BE2C (cell line): ENCODE measurements around the gene XXYLT1.

ENCODE experiments used
- DNase-seq: peaks from one replicate; pipeline ENCODE4 v3.0.0-alpha.2; 2020
- H3K27me3 ChIP-seq: fragments of 250-450 bp; sonication (Bioruptor Pico); 2 replicates; pipeline ENCODE4 v1.5.1; 2020; ENCODE audit warnings: mild to moderate bottlenecking
- H3K36me3 ChIP-seq: fragments of 250-450 bp; sonication (Bioruptor Pico); 2 replicates; pipeline ENCODE4 v1.5.1; 2020; ENCODE audit warnings: mild to moderate bottlenecking
- H3K4me1 ChIP-seq: fragments of 250-450 bp; sonication (Bioruptor Pico); 2 replicates; pipeline ENCODE4 v1.5.1; 2020
- H3K4me3 ChIP-seq: 2 replicates; pipeline ENCODE4 v1.5.1; 2011; ENCODE audit warnings: low read depth, low read length
- H3K9me3 ChIP-seq: fragments of 250-450 bp; sonication (Bioruptor Pico); 2 replicates; pipeline ENCODE4 v1.5.1; 2020
- TF ChIP-seq, protein P1 (sequence below): IDR thresholded peaks from 2 replicates; pipeline ENCODE4 v1.5.1; 2012; ENCODE audit warnings: mild to moderate bottlenecking, low read depth, low read length

XXYLT1 gene

DNA sequence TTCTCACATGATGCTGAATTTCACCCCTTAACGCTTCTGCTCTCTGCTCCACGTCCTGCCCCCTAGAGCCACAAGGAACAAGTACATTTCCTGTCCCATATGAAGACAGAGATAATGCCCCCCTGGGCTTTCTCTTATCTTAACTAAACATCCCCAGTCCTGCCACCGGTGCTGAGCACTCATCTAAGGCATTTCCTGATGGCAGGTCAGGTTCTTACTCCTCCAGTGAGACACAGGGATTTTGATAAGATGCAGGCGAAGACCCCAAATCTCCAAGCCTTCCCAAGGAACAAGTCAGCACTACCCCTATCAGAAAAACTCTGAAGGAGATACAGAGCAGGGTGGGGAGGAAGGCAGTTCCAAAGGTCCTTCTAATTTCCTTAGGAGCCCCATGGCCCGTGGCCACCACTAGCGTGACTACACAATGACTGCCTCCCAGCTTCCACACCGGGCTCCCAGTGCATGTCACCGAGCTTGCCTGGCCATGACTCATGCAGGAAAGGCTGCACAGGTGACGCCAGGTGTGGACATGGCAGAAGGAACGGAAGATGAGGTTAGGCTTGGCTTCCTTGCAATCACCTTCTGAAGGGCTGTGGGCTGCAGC is 152.9 kb downstream of the XXYLT1 start:
- peaks cover under 1% of the 10 kb centered on the region for H3K4me1 ChIP-seq
- H3K27me3 ChIP-seq, result no peaks in the 10 kb centered on the region
- no peak overlapping the region for H3K4me3 ChIP-seq
- no peaks in the 10 kb centered on the region for H3K36me3 ChIP-seq
- no peak for DNase-seq
- TF ChIP-seq, protein P1, sequence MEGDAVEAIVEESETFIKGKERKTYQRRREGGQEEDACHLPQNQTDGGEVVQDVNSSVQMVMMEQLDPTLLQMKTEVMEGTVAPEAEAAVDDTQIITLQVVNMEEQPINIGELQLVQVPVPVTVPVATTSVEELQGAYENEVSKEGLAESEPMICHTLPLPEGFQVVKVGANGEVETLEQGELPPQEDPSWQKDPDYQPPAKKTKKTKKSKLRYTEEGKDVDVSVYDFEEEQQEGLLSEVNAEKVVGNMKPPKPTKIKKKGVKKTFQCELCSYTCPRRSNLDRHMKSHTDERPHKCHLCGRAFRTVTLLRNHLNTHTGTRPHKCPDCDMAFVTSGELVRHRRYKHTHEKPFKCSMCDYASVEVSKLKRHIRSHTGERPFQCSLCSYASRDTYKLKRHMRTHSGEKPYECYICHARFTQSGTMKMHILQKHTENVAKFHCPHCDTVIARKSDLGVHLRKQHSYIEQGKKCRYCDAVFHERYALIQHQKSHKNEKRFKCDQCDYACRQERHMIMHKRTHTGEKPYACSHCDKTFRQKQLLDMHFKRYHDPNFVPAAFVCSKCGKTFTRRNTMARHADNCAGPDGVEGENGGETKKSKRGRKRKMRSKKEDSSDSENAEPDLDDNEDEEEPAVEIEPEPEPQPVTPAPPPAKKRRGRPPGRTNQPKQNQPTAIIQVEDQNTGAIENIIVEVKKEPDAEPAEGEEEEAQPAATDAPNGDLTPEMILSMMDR, result no peak; the same call in none of the 2 replicates
- H3K9me3 ChIP-seq, result no peaks in the 10 kb centered on the region

DNA sequence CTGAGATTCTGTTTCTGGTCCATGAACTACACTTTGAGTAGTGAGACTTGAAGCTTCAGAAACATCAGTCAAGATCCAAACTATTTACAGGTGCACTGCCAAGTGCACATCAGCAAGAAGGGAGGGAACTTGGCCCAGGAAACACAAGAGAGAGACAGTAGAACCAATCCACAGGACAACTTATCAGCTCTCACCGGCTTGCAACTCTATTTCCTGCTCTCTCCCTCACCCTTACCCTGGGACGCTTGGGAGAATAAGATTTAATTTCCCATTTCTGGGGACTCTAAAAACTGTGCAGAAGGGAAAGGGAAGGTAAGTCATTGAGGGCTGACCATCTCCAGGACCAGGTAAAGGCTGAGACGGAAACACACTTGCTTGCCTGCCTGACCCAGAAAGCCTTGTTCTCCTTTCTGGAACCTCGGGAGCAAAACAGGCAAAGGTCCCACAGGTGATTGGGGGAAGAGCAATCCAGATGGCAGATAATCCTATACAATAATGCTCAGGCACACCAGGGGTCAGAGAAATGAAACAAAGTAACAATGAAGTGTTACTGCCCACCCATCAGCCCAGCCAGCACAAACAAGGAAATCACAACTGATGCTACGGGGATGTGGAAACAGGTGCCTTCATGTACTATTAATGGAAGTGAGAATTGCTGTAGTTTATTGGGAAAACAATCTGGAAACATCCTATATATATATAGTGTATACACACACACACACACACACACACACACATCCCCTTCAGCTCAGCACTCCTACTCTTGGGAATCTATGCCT is 154.4 kb downstream of the XXYLT1 start:
- H3K4me1 ChIP-seq, result no peaks in the 10 kb centered on the region; the same call in 1 of the 2 replicates
- DNase-seq, result no peak
- TF ChIP-seq, protein P1, result no peak

DNA sequence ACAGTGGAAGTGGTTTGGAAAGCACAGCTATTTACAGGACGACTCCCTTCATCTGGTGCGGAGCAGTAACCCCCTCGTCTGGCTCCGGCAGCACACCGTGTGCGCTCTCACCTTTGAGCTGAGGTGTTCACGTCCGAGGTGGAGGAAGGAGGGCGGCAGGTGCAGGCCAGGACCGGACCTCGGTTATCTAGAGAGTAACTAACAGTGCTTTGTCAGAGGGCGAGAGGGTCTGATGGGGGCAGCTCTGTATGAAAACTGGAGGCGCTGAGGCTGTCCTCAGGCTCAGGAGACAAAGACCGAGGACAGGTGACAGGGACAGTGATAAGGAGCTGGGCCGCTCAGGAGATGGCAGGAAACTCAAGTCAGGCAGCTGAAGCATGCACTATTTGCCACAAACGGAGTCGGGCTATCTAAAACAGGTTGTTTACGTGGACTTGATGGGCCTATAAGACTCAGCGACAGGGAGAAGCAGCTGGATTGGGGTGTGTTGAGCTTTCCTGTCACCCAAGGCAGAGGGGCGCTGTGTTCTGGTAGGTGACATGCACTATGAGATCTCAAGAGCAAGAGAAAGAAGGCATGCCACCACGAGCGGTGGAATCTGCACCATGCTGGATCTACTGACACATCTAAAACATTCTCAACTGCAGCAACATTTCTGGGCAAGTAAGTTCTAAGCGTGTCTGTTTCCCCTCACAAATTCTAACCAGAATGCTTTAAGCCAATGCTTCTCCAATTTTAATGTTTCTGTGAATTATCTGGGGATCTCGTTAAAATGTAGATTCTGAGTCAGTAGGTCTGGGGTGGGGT is 155.2 kb downstream of the XXYLT1 start:
- H3K36me3 ChIP-seq, result no peaks in the 10 kb centered on the region
- no peaks in the 10 kb centered on the region for H3K9me3 ChIP-seq
- no peak for DNase-seq
- no peak overlapping the region for H3K4me3 ChIP-seq
- H3K27me3 ChIP-seq, result no peaks in the 10 kb centered on the region
- H3K4me1 ChIP-seq, result no peaks in the 10 kb centered on the region; the same call in 1 of the 2 replicates
- TF ChIP-seq, protein P1, result no peak

More for the DNA sequence above, 154.4 kb downstream of the XXYLT1 start:
- no peaks in the 10 kb centered on the region for H3K9me3 ChIP-seq
- H3K36me3 ChIP-seq, result no peaks in the 10 kb centered on the region
- no peak overlapping the region for H3K4me3 ChIP-seq
- no peaks in the 10 kb centered on the region for H3K27me3 ChIP-seq

DNA sequence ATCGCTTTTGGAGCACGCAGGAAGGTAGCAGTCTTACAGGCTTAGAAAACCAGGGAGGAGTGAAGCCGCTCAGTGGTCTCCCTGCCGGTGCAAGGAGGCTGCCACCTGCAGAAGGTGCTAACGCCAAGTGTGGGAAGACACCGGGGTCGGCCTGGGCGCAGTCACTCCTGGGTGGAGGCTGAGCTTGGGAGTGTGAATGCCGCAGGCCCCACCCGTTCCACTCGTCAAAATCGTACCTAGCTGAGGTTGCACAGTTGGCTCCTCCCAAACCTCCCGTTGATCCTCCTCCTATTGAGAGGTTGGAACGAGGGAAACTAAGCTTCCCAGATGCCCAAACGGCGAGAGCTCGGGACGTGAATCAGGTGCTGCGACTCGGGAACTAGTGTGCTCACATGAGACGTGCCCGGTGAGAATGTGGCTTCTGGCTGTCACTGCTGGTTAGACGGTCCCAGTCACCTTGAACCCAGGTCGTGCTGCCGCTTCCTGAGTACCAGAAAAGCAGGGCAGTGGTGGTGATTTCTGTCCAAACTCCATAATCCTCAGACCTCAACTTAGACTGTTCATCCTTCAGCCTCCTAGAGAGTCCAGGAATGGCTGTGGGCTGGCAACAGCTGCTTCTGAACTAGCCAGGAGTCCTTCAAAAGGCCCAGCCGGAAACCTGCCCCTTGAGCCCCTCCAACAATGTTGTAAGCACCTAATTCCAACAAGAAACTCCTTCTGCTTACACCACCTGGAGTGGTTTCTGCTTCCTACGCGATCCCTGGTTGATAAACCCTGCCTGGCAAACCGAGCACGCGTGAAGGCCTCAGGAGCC is 156.0 kb downstream of the XXYLT1 start:
- no peak for DNase-seq
- TF ChIP-seq, protein P1, result no peak
- Histone ChIP-seq H3K4me3 (no peak overlapping the region), H3K27me3 (no peaks in the 10 kb centered on the region), H3K9me3 (no peaks in the 10 kb centered on the region), H3K36me3 (no peaks in the 10 kb centered on the region), H3K4me1 (no peaks in the 10 kb centered on the region; the same call in 1 of the 2 replicates)

DNA sequence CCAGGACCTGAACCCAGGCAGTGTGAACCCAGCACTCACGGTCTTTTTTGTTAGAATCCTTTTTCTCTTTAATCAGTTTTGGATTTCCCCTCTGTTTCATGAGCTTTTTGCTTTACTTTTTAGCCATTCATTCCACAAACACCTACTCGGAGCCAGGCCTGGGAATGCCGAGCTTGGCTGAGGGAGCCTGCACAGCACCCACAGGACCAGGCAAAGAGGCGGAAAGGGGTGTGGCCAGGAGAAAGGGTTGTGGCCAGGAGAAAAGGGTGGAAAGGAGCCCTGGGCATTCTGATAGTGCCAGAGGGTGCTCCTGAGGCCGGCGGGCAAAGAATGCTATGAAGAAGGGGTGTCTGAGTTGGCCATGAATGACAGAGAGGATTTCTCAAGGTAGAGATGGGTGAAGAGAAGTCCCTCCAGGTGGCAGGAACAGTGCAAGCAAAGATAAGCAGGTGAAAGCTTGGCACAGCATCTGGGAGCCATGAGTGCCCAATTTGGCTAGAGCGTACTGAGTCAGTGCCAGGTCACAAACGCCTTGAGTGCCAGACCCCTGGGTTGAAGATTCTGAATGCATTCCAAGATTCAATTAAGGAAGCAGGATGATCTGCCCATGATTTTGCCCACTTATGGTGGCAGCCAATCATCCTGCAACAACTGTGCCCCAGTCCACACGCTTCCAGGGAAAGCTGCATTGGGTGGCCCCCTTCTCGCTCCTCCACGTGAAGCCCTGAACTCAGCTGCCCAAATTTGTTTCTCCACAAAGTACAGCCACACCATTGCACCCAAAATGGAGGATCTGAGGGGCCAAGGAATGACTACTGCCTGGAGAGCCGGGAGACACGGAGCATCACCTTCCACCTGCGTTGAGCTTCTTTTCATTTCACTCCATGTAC is 157.2 kb downstream of the XXYLT1 start:
- Histone ChIP-seq H3K9me3 (no peaks in the 10 kb centered on the region), H3K4me1 (no peaks in the 10 kb centered on the region; the same call in 1 of the 2 replicates), H3K36me3 (no peaks in the 10 kb centered on the region), H3K27me3 (no peaks in the 10 kb centered on the region), H3K4me3 (no peak overlapping the region)
- TF ChIP-seq, protein P1, result no peak
- no peak for DNase-seq
